ENCODE measurements around the gene CBX8.
"Not testable (repeated sequence)": the region's sequence is repeated elsewhere in the genome, so short reads cannot be mapped to it uniquely, and the experiment has no call there.

The CBX8 gene

GRCh38 chr17:79761894-79762589 is 34.8 kb downstream of the CBX8 start:
- TF ChIP-seq FOXM1 (IDR thresholded peaks at IDR 0.05; ENCODE audit: borderline replicate concordance), result no peak
- no peak for TF ChIP-seq NFRKB (IDR thresholded peaks at IDR 0.05)
- TF ChIP-seq L3MBTL2 (conservative IDR thresholded peaks at IDR 0.05), result no peak
- no peak for TF ChIP-seq ZNF384 (IDR thresholded peaks at IDR 0.05)
- TF ChIP-seq CTBP1 (IDR thresholded peaks at IDR 0.05; ENCODE audit: borderline replicate concordance), result no peak
- no peak for TF ChIP-seq TARDBP (IDR thresholded peaks at IDR 0.05)
- TF ChIP-seq BHLHE40 (IDR thresholded peaks at IDR 0.05; ENCODE audit: borderline replicate concordance), result no peak
- TF ChIP-seq ELF4 (IDR thresholded peaks at IDR 0.05), result no peak
- ChIA-PET POLR2A (interaction anchor here (0.6 kb wide), 1 partner anchor 1059 kb away, joined by 3 read pairs; no protein-coding TSS in a partner anchor), CTCF (interaction anchor here (0.9 kb wide), 1 partner anchor 16 kb away, joined by 3 read pairs; no protein-coding TSS in a partner anchor)
- DNase-seq (ENCODE audit: extremely low spot score), result no peak

DNA sequence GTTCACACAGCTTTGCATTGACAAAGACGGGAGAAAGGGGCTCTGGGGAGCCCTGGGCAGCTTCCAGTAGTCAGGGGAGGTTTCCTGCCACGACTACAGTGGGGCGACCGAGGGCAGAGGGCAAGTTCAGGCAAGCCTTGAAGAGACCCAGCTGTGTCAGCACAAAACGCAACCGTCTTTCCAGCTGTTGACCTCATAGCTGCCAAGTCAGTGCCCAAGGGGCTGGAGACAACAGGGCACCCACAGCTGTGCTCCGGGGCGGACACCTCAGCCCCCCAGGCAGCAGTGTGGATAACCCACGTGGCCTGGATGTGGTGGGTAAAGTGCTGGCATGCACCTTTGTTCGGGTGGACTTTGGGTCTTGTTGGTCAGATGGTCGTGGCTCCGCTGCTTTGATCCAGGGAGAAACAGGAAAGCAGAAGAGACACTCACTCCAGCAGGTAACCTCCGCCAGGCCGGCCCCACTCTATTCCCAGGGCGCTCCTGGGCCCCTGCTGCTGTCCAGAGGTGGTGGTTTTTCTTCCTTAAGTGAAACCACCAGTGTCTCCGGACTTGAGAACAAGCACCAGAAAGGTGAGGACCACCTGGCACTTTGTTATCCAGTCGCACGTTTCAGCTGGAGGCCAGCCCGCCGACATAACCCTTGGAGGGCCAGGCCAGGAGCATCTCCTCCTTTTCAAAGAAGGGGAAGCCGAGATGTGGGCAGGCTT is 36.5 kb downstream of the CBX8 start:
- ChIA-PET POLR2A (interaction anchor here (0.9 kb wide), 1 partner anchor 33 kb away, joined by 3 read pairs; no protein-coding TSS in a partner anchor), CTCF (interaction anchor here (0.6 to 2.0 kb wide), 3 partner anchors 14 to 413 kb away, joined by 3 to 7 read pairs (median 5); no protein-coding TSS in a partner anchor)
- DNase-seq (ENCODE audit: extremely low spot score), result no peak
- TF ChIP-seq SP1 (IDR thresholded peaks at IDR 0.05), result no peak
- TF ChIP-seq FOXM1 (IDR thresholded peaks at IDR 0.05; ENCODE audit: borderline replicate concordance), result no peak

- ChIA-PET CTCF (interaction anchor here (0.5 to 1.7 kb wide), 3 partner anchors 9 to 17 kb away, joined by 4 read pairs; no protein-coding TSS in a partner anchor), POLR2A (no interaction called here)
- no peak for DNase-seq (ENCODE audit: extremely low spot score)
- no peak for TF ChIP-seq LEF1 (IDR thresholded peaks at IDR 0.05; ENCODE audit: borderline replicate concordance)
- TF ChIP-seq NFRKB (IDR thresholded peaks at IDR 0.05), result no peak
- no peak for TF ChIP-seq FOXK2 (IDR thresholded peaks at IDR 0.05)
- TF ChIP-seq HDGF (IDR thresholded peaks at IDR 0.05; ENCODE audit: borderline replicate concordance), result no peak
- TF ChIP-seq L3MBTL2 (conservative IDR thresholded peaks at IDR 0.05), result no peak
- TF ChIP-seq ZNF384 (IDR thresholded peaks at IDR 0.05), result no peak
- TF ChIP-seq CTBP1 (IDR thresholded peaks at IDR 0.05; ENCODE audit: borderline replicate concordance), result no peak
- no peak for TF ChIP-seq FOXM1 (IDR thresholded peaks at IDR 0.05; ENCODE audit: borderline replicate concordance)
- TF ChIP-seq SUZ12 (IDR thresholded peaks at IDR 0.05), result no peak
- TF ChIP-seq ELF4 (IDR thresholded peaks at IDR 0.05), result no peak
- no peak for TF ChIP-seq SP1 (IDR thresholded peaks at IDR 0.05)
- no peak for TF ChIP-seq BHLHE40 (IDR thresholded peaks at IDR 0.05; ENCODE audit: borderline replicate concordance)
- no peak for TF ChIP-seq PKNOX1 (IDR thresholded peaks at IDR 0.05)
- TF ChIP-seq TARDBP (IDR thresholded peaks at IDR 0.05), result no peak
- TF ChIP-seq FOXA1 (IDR thresholded peaks at IDR 0.05), result no peak
- TF ChIP-seq ARNT (IDR thresholded peaks at IDR 0.05), result no peak
These were observed 38.6 kb downstream of the CBX8 start for GRCh38 chr17:79758271-79758670.

DNA sequence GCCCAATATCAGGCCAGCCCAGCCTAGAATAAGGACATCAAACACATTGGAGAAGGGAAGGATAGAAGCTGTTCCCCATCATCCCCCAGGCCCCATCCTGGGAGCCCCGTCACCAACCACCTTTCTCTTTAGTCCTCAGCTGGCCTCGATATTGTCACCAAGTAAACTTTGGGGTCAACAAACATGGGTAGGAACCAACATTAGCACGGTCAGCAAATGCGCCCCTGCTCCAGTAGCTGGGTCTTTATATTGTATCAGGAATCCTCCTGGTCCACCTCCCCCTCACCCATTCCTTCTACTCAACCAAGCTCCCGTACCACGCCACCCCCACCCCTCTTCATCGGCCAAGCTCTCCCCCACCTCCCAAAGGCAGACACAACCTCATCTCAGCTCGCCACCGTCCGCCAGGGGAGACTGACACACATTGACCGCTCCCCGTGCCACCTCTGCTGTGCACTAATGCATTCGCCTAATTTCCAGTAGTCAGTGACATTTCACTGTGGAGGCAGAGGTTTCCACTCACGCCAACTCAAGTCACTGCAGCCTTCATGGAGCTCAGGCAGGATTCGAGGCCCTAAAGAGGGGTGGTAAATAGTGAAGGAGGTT is 39.6 kb downstream of the CBX8 start:
- POLR2A ChIA-PET, result interaction anchor here (0.7 kb wide), 1 partner anchor 82 kb away, joined by 3 read pairs; the partner anchor contains the start of gene CBX4
- CTCF ChIA-PET, result interaction anchor here (1.2 to 1.7 kb wide), 2 partner anchors 11 to 16 kb away, joined by 3 to 4 read pairs; no protein-coding TSS in a partner anchor
- TF ChIP-seq FOXK2 (IDR thresholded peaks at IDR 0.05) (no peak), BHLHE40 (IDR thresholded peaks at IDR 0.05; ENCODE audit: borderline replicate concordance) (no peak), HDGF (IDR thresholded peaks at IDR 0.05; ENCODE audit: borderline replicate concordance) (no peak), TARDBP (IDR thresholded peaks at IDR 0.05) (no peak), ELF4 (IDR thresholded peaks at IDR 0.05) (no peak)
- no peak for DNase-seq (ENCODE audit: extremely low spot score)

GRCh38 chr17:79755591-79755990 is 41.3 kb downstream of the CBX8 start:
- TF ChIP-seq NFRKB (IDR thresholded peaks at IDR 0.05) (no peak), SUZ12 (IDR thresholded peaks at IDR 0.05) (no peak), BHLHE40 (IDR thresholded peaks at IDR 0.05; ENCODE audit: borderline replicate concordance) (no peak), FOXA1 (IDR thresholded peaks at IDR 0.05) (no peak), TARDBP (IDR thresholded peaks at IDR 0.05) (no peak), ZNF384 (IDR thresholded peaks at IDR 0.05) (no peak), FOXK2 (IDR thresholded peaks at IDR 0.05) (no peak), L3MBTL2 (conservative IDR thresholded peaks at IDR 0.05) (no peak), LEF1 (IDR thresholded peaks at IDR 0.05; ENCODE audit: borderline replicate concordance) (no peak), ARNT (IDR thresholded peaks at IDR 0.05) (no peak), CTBP1 (IDR thresholded peaks at IDR 0.05; ENCODE audit: borderline replicate concordance) (no peak), FOXM1 (IDR thresholded peaks at IDR 0.05; ENCODE audit: borderline replicate concordance) (no peak)
- CTCF ChIA-PET, result interaction anchor here (1.8 kb wide), 1 partner anchor 10 kb away, joined by 7 read pairs; no protein-coding TSS in a partner anchor
- POLR2A ChIA-PET, result no interaction called here
- no peak for DNase-seq (ENCODE audit: extremely low spot score)

DNA sequence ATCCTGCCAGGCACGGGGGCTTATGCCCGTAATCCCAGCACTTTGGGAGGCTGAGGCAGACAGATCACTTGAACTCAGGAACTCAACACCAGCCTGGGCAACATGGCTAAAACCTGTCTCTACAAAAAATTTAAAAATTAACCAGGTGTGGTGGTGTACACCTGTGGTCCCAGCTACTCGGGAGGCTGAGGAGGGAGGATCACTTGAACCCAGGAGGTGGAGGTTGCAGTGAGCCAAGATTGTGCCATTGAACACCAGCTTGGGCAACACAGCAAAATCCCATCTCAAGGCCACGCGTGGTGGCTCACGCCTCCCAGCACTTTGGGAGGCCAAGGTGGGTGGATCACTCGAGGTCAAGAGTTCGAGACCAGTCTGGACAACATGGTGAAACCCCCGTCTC is 42.0 kb downstream of the CBX8 start:
- CTCF ChIA-PET, result interaction anchor here (1.1 to 1.8 kb wide), 2 partner anchors 9 kb away, joined by 3 to 7 read pairs; no protein-coding TSS in a partner anchor
- POLR2A ChIA-PET; DNase-seq (ENCODE audit: extremely low spot score): not testable (repeated sequence)

- TF ChIP-seq TARDBP (IDR thresholded peaks at IDR 0.05) (no peak), HDGF (IDR thresholded peaks at IDR 0.05; ENCODE audit: borderline replicate concordance) (no peak), FOXK2 (IDR thresholded peaks at IDR 0.05) (no peak), NFRKB (IDR thresholded peaks at IDR 0.05) (no peak), PKNOX1 (IDR thresholded peaks at IDR 0.05) (no peak), L3MBTL2 (conservative IDR thresholded peaks at IDR 0.05) (no peak), ARNT (IDR thresholded peaks at IDR 0.05) (no peak), FOXM1 (IDR thresholded peaks at IDR 0.05; ENCODE audit: borderline replicate concordance) (no peak), SP1 (IDR thresholded peaks at IDR 0.05) (no peak), SUZ12 (IDR thresholded peaks at IDR 0.05) (no peak), ELF4 (IDR thresholded peaks at IDR 0.05) (no peak), ZNF384 (IDR thresholded peaks at IDR 0.05) (no peak), LEF1 (IDR thresholded peaks at IDR 0.05; ENCODE audit: borderline replicate concordance) (no peak), BHLHE40 (IDR thresholded peaks at IDR 0.05; ENCODE audit: borderline replicate concordance) (no peak), CTBP1 (IDR thresholded peaks at IDR 0.05; ENCODE audit: borderline replicate concordance) (no peak), FOXA1 (IDR thresholded peaks at IDR 0.05) (no peak)
- POLR2A ChIA-PET, result no interaction called here
- CTCF ChIA-PET, result interaction anchor here (0.6 to 1.8 kb wide), 3 partner anchors 9 to 13 kb away, joined by 3 to 7 read pairs (median 3); no protein-coding TSS in a partner anchor
- DNase-seq (ENCODE audit: extremely low spot score), result no peak
These were observed 42.5 kb downstream of the CBX8 start for GRCh38 chr17:79754370-79754769.
